HG02970 (cell line): ENCODE data around the gene SPINDOC.
A peak's percentile ranks its signal among the peaks of the same experiment; 100 is the strongest.
"Not testable (repeated sequence)": the region's sequence is repeated elsewhere in the genome, so short reads cannot be mapped to it uniquely, and the experiment has no call there.

Experiments used
- ATAC-seq: cut with Tn5 transposase; IDR thresholded peaks from one replicate; pipeline ENCODE4 v1.9.1; 2021; ENCODE audit warnings: mild to moderate bottlenecking, moderate library complexity, moderate number of reproducible peaks; ENCODE audit not compliant: unreplicated experiment, low FRiP score

The SPINDOC gene

DNA sequence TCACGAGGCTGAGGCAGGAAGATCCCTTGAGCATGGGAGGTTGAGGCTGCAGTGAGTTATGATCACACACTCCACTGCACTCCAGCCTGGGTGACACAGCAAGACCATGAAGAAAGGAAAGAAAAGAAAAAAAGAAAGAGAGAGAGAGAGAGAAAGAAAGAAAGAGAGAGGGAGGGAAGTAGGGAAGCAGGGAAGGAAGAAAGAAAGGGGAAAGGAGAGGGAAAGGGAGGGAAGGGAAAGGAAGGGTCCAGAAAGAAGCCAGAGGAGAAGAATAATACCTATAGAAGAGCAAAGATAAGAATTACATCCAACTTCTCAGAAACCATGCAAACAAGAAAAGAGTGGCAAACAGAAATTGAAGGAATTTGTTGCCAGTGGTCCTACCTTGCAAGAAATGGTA is 27.4 kb upstream of the SPINDOC start:
- ATAC-seq, result no peak

DNA sequence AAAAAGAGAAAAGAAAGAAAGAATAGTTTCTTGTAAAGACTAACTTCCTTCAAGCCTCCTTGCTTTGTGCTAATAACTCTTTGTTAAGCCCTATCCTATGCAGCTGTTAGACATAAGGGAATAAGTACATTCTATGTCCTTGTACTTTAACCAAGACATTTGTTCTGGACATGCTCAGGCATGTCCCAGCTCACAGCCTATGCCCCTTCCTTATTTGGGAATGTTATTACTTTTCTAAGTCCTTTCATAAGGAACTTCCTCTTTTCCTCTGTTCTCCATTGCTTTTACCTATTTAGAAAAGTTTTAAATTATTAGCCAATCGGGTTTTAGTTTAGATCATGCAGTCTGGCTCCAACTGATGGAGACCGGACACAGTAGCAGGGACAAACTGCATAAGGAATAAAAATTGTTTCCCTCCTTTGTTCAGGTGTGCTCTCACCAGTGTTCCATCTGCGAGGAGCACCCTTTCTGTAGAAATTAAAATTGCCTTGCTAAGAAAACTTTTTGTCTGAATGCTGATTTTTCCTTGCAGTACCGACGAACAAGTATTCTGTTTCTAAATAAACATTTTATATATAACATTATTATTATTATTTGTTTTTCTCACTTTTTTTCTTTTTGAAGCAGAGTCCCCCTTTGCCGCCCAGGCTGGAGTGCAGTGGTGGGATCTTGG is 21.6 kb upstream of the SPINDOC start:
- no peak for ATAC-seq

- no peak for ATAC-seq
These were observed 20.1 kb upstream of the SPINDOC start for GRCh38 chr11:63793161-63793560.

DNA sequence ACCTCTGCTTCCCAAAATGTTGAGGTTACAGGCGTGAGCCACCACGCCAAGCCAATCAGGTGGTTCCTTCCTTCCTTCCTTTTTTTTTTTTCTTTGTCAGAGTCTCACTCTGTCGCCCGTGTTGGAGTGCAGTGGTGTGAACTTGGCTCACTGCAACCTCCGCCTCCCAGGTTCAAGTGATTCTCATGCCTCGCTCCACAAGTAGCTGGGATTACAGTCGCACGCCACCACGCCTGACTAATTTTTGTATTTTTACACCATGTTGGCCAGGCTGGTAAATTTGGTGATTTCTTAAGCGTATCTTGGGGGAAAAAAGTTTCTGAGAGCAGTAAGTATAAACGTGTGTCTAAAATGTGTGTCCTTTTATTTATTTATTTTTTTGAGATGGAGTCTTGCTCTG is 18.2 kb upstream of the SPINDOC start:
- ATAC-seq, result no peak

DNA sequence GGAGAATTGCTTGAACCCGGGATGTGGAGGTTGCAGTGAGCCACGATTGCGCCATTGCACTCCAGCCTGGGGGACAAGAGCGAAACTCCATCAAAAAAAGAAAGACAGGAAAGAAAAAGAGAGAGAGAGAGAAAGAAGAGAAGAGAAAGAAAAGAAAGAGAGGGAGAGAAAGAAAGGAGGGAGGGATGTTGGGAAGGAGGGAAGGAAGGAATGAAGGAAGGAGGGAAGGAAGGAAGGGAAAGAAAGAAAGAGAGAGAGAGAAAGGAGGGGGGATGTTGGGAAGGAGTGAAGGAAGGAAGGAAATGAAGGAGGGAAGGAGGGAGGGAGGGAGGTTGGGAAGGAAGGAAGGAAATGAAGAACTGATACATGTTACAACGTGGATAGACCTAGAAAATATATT is 12.3 kb upstream of the SPINDOC start:
- no peak for ATAC-seq

GRCh38 chr11:63802637-63803414 is 10.4 kb upstream of the SPINDOC start:
- no peak for ATAC-seq

- no peak for ATAC-seq
These were observed 9.0 kb upstream of the SPINDOC start for GRCh38 chr11:63804259-63804658.

- ATAC-seq, result no peak
These were observed 7.3 kb upstream of the SPINDOC start for GRCh38 chr11:63805844-63806415.

DNA sequence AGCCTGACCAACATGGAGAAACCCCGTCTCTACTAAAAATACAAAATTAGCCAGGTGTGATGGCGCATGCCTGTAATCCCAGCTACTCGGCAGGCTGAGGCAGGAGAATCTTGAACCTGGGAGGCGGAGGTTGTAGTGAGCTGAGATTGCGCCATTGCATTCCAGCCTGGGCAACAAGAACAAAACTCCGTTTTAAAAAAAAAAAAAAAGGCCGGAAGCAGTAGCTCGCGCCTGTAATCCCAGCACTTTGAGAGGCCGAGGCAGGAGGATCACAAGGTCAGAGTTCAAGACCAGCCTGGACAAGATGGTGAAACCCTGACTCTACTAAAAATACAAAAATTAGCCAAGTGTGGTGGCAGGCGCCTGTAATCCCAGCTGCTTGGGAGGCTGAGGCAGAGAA is 2.9 kb upstream of the SPINDOC start:
- ATAC-seq, result not testable (repeated sequence)

DNA sequence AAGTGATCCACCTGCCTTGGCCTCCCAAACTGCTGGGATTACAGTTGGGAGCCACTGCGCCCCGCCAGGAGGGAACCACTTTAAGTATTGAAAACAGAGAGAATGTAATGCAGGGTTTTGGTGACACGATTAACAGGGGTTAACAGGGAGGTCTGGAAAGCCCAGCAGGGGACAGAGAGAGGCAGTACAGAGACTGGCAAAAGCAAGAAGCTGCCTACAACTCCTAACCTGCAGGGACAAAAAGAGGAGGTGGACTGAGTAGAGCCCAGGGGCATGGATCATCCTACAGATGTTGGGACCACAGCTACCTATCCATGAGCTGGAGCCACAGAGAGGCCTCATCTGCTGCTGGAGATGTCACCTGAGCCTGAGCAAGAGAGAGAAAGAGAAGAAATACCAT is 1.7 kb upstream of the SPINDOC start:
- ATAC-seq, result no peak

DNA sequence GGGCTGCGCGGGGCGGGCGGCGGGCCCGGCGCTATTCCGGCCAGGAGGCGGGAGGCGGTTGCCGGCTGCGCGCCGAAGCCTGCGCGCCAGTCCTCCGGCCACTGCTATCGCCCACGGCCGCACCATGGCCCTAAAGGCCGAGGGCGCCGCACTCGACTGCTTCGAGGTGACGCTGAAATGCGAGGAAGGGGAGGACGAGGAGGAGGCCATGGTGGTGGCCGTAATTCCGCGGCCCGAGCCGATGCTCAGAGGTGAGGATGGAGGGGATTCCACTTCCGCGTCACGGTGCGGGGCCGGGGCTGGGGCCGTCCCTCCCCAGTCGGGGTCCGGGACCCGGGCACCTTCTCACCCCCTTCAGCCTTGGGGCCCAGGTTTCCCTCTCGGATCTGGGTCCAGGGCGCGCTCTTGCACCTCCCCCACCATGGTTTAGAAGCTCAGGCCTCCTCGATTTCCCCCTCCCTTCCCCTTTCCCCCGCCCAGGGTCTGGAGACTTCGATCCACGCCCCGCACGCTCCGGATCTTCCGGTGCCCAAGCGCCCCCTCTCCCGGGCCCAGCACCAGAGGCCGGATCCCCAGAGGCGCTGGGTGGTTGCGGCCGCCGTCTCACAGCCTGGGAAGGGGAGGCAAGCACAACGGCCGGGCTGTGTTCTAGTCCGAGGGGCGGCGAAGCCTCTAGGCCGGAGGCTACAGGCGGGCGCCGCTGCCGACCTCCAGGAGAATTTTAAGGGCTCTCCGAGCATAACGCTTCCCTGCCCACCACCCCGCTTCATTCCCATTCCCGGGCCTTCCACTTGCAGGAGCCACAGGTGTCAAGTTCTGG is 517 bp downstream of the SPINDOC start:
- ATAC-seq, result peak; percentile 43

DNA sequence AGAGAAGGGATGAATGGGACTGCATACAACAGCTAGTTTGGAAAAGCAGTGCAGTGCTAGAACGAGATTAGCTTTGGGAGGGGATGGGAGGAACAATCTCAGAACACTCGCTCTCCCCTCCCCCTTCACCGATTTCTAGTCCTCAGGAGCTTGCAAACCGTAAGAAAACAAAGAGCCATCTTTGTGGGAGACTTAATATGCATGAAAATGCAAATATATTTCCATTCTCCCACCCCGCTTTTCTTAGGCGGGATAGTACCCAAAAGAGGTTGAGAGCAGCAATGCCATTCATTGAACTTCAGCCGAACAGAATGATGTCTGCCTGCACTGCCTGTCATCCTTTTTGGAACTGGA is 1.1 kb downstream of the SPINDOC start:
- ATAC-seq, result no peak

DNA sequence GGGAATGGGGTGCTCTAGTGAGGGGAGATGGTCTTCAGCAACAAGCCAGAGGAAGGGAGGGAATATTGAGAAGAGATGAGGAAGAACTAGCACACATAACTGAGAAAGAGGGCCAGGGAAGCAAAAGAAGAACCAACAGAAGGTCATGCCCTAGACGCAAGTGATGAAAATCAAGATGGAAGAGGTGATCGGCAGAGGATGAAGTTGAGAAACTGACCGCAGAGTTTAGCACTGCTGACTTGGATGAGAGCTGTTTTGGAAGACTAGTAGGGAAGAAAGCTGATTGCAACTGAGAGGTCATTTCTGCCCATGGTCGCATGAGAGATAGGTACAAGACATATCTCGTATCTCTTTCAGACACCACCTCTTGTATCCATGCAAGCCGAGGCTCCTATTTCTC is 2.9 kb downstream of the SPINDOC start:
- ATAC-seq, result no peak

DNA sequence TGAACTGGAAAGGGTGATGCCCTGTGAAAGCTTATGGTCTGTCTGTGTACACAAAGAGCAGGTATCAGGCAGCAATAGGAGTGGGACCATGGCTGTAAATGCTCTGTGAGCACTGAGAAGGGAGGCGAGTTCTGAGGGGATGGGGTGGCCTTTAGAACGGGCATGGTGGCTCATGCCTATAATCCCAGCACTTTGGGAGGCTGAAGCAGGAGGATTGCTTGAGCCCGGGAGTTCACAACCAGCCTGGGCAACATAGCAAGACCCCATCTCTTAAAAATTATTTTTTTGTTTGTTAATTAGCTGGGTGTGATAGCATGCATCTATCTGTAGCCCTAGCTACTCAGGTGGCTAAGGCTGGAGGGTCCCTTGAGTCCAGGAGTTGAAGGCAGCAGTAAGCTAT is 3.5 kb downstream of the SPINDOC start:
- no peak for ATAC-seq

GRCh38 chr11:63817758-63818498 is 4.7 kb downstream of the SPINDOC start:
- ATAC-seq, result no peak

- ATAC-seq, result no peak
These were observed 5.4 kb downstream of the SPINDOC start for GRCh38 chr11:63818609-63819008.

- ATAC-seq, result no peak
These were observed 8.2 kb downstream of the SPINDOC start for GRCh38 chr11:63821411-63821810.

DNA sequence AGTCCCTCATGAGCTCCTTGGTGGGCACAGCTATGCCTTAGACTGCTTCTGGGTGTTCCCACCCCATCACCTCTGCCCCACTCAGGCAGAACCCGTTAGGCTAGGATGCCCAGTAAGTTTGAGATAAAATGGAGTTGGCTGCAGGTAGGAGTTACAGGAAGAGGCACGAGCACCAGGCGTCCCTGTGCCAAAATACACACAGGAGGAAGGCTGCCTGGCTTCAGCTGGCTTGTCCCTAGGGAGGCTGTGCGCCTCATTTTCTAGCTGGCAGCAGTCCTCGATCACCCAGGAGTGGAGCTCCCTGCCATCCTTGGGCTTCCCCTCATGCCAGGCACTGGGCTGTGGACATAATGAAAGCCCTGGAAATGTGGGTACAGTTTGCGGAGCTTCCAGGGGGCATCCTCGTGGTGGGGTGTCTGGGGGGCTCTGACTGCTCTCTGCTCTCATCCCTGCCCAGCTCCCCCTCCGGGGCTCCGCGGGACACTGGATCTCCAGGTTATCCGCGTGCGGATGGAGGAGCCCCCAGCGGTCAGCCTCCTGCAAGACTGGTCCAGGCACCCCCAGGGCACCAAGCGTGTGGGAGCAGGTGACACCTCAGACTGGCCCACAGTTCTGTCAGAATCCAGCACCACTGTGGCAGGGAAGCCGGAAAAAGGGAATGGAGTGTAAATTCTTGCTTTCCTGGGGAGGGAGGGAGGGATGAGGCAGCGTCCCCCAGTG is 13.4 kb downstream of the SPINDOC start:
- no peak for ATAC-seq

DNA sequence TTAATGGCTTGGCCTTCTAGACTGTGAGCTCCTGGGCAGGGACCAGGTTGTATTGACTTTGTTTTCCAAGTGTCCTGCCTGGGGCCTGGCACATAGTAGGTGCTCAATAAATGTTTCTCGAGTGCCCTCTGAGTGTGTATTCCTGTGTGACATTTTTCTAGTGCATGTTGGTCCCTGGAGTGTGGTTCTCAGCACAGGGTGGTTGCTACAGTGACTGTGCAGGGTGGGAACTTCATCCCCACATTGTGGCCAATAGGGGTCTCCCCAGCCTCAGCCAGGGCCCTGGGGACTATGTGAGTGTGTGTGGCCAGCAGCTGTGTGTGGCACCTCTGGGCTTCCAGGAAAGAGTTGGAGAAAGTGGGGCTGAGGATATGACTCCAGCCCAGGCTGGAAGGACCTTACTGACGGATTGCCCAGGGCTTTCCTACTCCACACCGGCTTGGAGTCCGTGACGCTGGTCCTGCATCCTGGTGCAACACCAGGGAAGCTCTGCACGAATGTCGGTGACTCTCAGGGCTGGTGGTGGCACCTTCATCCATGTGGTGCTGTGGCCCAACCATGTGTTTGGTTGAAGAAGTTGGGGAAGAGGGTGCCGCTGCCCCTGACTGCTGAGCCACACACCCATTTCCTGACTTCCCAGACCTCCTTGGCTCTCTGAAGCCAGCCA is 16.7 kb downstream of the SPINDOC start:
- ATAC-seq, result no peak
